Urinary bladder (tissue), 4 donors: Measurements from ENCODE around the gene ZNF304. TPM values are rescaled to one million over a fixed set of nuclear protein-coding genes. Genes with fewer than 3 reads are reported as not detected.
A peak's percentile ranks its signal among the peaks of the same experiment; 100 is the strongest.

Source experiments
- DNase-seq: peaks from one replicate; pipeline ENCODE4 v3.0.0-alpha.2; 2015; ENCODE audit errors: extremely low spot score
- H3K27ac ChIP-seq: one replicate; pipeline ENCODE4 v1.5.1; 2013; ENCODE audit warnings: low read depth, mild to moderate bottlenecking, moderate library complexity
- H3K36me3 ChIP-seq: one replicate; pipeline ENCODE4 v1.6.1; 2013; ENCODE audit warnings: mild to moderate bottlenecking, moderate library complexity; ENCODE audit not compliant: insufficient read depth
- H3K4me1 ChIP-seq: one replicate; pipeline ENCODE4 v1.6.1; 2013; ENCODE audit warnings: mild to moderate bottlenecking, moderate library complexity; ENCODE audit not compliant: insufficient read depth
- H3K4me3 ChIP-seq: one replicate; pipeline ENCODE4 v1.5.1; 2013; ENCODE audit warnings: low read depth, low read length
- WGBS: extraction: QIAGEN DNeasy Blood & Tissue Kit; methylation state at CpG from one replicate; pipeline ENCODE4 v1.1.7; 2013; 5-methylcytosine and 5-hydroxymethylcytosine counted together
- polyA plus RNA-seq: library from polyadenylated mRNA; stranded (reverse); fragments of 200-250 nt; gene quantifications from one replicate; pipeline ENCODE4 v1.2.3, GENCODE V29; 2013
- total RNA-seq: library from RNA; depleted of rRNA; stranded (reverse); fragments of >200 nt; gene quantifications from one replicate; pipeline ENCODE4 v1.2.3, GENCODE V29; 2014
- donor health status: healthy with polysubstance abuse.
- donor health status: healthy.

The ZNF304 gene
- total and polyA plus RNA-seq, 2 donors: 7.8 to 17.9 TPM

DNA sequence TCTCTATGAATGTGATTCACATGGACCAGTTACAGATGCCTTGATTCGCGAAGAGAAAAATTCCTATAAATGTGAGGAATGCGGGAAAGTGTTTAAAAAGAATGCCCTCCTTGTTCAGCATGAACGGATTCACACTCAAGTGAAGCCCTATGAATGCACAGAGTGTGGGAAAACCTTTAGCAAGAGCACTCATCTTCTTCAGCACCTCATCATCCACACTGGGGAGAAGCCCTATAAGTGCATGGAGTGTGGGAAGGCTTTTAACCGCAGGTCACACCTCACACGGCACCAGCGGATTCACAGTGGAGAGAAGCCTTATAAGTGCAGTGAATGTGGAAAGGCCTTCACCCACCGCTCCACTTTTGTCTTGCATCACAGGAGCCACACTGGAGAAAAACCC is 23.1 kb upstream of the ZNF304 start:
- no peak for DNase-seq
- Histone ChIP-seq H3K4me1 (no peaks in the 10 kb centered on the region), H3K4me3 (no peak overlapping the region), H3K36me3 (peaks cover 15% of the 10 kb centered on the region), H3K27ac (no peak overlapping the region)
- WGBS: 95% methylated on average over 8 of the region's 8 CpGs

DNA sequence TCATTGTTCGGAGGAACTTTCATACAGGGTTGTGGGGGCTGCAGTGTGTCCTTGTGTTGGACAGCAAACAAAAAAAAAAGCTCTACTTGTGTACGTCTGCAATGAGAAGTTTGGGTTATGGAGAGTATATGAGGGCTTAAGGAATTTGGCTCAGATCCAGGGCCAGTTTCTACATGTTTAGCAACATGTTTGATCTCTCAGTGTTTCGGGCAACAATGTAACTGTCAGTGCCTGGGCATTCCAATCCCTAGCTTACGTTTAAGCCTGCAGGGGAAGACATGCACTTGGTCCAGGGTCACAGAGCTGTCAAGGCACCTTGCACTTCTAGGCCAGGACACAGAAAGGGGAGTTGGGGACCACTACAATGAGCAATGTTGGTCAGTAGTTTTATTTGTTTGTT is 16.9 kb upstream of the ZNF304 start:
- Histone ChIP-seq H3K27ac (no peak overlapping the region), H3K4me1 (no peaks in the 10 kb centered on the region), H3K36me3 (no peaks in the 10 kb centered on the region), H3K4me3 (no peak overlapping the region)
- 54% methylated on average over 4 of the region's 4 CpGs for WGBS
- peak; percentile 47 for DNase-seq

DNA sequence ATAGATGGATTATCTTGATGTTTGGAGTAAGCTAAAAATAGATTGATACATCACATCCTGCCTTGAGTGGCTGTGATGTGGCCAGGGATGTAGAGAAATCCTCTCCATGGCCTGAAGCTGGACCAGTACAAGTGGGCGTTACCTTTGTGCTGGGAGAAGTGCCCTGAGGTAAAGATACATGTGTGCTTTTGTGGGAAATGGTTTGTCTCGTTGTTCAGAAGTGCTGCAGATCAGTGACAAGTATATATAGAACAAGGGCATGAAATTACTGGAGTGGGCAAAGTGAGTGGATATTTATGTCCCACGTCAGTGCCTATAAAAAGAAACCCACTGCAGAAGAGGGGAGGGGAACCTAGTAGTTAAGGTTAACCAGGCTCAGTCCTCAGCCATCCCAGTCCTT is 12.2 kb upstream of the ZNF304 start:
- Histone ChIP-seq H3K4me1 (no peaks in the 10 kb centered on the region), H3K36me3 (no peaks in the 10 kb centered on the region), H3K27ac (no peak overlapping the region), H3K4me3 (no peak overlapping the region)
- DNase-seq: no peak
- 29% methylated on average over 3 of the region's 3 CpGs for WGBS

DNA sequence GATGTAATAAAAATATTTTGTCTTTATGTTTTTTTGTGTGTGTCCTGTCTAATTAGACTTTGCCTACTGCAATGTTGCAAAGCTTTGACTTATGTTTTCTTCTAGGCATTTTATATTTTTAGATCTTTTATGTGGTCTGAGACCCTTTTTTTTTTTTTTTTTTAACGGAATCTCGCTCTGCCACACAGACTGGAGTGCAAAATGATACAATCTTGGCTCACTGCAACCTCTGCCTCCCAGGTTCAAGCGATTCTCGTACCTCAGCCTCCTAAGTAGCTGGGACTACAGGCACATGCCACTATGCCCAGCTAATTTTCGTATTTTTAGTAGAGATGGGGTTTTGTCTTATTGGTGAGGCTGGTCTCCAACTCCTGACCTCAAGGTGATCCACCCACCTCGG is 8.5 kb upstream of the ZNF304 start:
- H3K4me1 ChIP-seq: no peaks in the 10 kb centered on the region
- H3K4me3 ChIP-seq: no peak overlapping the region
- no peak for DNase-seq
- no peaks in the 10 kb centered on the region for H3K36me3 ChIP-seq
- WGBS: 64% methylated on average over 6 of the region's 6 CpGs
- no peak overlapping the region for H3K27ac ChIP-seq

DNA sequence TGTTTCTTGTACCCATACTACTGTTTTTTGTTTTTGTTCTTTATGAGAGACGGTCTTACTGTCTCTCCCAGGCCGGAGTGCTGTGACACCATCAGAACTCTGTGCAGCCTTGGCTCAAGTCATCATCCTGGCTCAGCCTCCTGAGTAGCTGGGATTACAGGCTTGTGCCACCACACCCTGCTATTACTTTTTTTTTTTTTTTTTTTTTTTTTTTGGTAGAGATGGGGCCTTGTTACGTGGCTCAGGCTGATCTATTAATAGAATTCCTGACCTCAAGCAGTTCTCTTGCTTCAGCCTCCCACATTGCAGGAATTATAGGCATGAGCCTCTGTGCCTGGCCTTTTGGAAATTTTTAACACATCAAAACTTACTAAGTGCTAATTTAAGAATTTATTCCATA is 2.9 kb upstream of the ZNF304 start:
- no peak overlapping the region for H3K27ac ChIP-seq
- WGBS: 53% methylated on average over 3 of the region's 3 CpGs
- no peak for DNase-seq

DNA sequence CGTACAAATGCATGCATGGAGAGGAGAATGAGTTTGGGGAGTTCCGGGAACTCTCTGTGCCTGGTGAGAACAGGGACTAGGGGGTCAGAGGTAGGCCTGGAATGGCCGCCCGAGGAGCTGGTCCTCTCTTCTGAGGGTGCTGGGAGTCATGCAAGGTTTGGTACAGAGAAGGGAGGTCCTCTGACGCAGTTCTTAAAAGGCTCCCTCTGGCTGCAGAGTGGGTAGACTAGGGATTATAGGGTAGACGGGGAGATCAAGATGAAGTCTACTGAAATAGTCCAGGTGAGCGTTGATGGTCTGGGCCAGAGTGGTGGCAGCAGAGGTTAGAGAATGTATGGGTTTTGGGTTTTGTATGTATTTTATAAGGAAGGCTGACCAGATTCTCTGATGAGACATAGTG is 796 bp downstream of the ZNF304 start:
- Histone ChIP-seq H3K27ac (no peak overlapping the region), H3K36me3 (peaks cover 5% of the 10 kb centered on the region), H3K4me1 (no peaks in the 10 kb centered on the region), H3K4me3 (peak overlapping the region; percentile 89)
- DNase-seq: no peak
- 19% methylated on average over 7 of the region's 7 CpGs for WGBS

More for the DNA sequence above, 2.9 kb upstream of the ZNF304 start:
- H3K4me3 ChIP-seq: no peak overlapping the region
- no peaks in the 10 kb centered on the region for H3K36me3 ChIP-seq
- no peaks in the 10 kb centered on the region for H3K4me1 ChIP-seq

DNA sequence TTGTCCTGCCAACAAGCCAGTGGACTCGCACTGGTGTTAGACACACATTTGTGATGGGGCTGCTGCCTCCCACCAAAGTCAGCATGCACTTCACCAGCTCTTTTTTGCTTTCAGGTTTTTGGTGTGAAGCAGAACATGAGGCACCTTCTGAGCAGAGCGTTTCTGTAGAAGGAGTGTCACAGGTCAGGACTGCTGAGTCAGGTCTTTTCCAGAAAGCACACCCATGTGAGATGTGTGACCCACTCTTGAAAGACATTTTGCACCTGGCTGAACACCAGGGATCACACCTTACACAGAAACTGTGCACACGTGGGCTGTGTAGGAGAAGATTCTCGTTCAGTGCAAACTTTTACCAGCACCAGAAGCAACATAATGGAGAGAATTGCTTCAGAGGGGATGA is 4.8 kb downstream of the ZNF304 start:
- DNase-seq: no peak
- WGBS: 77% methylated on average over 4 of the region's 4 CpGs
- H3K27ac ChIP-seq: no peak overlapping the region
- no peaks in the 10 kb centered on the region for H3K4me1 ChIP-seq
- H3K4me3 ChIP-seq: no peak overlapping the region
- H3K36me3 ChIP-seq: peaks cover 7% of the 10 kb centered on the region

DNA sequence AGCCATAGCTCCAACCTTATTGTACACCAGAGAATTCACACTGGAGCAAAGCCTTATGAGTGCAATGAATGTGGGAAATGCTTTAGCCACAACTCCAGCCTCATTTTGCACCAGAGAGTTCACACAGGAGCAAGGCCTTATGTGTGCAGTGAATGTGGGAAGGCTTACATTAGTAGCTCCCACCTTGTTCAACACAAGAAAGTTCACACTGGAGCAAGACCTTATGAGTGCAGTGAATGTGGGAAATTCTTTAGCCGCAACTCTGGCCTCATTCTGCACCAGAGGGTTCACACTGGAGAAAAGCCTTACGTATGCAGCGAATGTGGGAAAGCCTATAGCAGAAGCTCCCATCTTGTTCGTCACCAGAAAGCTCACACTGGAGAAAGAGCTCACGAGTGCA is 6.3 kb downstream of the ZNF304 start:
- Histone ChIP-seq H3K4me1 (no peaks in the 10 kb centered on the region), H3K36me3 (peaks cover 7% of the 10 kb centered on the region), H3K4me3 (no peak overlapping the region), H3K27ac (no peak overlapping the region)
- WGBS: 98% methylated on average over 5 of the region's 5 CpGs
- no peak for DNase-seq

DNA sequence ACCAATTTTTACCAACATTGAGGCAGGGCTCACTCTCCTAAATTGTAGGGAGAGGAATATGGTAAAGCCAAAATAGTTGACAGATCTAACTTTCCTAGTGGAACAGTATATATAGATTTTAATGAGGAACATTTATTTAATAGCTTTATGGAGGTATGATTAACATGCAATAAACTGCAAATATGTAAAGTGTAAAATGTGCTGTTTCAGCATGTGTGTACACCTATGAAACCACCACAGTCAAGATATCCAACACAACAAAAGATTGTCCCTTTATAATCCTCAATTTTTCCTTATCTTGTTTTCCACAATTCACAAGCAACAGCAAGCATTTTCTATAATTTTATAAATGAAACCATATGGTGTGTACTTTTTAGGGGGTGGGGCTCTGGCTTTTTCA is 8.2 kb downstream of the ZNF304 start:
- Histone ChIP-seq H3K27ac (no peak overlapping the region), H3K36me3 (peaks cover 7% of the 10 kb centered on the region), H3K4me3 (no peak overlapping the region), H3K4me1 (no peaks in the 10 kb centered on the region)
- DNase-seq: no peak

DNA sequence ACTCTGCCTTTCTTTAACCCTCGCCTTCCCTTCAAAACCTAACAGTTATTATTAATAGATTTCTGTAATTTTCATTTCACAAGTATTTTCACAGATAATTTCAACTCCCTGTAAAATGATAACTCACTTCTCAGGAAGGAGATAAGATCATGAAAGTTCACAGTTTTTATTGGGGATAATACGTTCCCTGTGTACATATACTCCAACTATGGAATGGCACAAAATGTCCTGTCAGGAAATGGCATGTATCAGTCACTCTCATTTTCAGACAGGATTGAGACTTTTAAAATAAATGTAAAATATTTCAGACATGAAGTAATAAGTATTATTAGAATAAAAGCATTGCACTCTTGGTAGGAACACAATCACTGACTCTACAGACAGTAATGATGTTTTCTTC is 11.3 kb downstream of the ZNF304 start:
- Histone ChIP-seq H3K27ac (no peak overlapping the region), H3K4me3 (peak overlapping the region; percentile 4), H3K36me3 (no peaks in the 10 kb centered on the region), H3K4me1 (no peaks in the 10 kb centered on the region)
- 58% methylated on average over 2 of the region's 2 CpGs for WGBS
- no peak for DNase-seq

DNA sequence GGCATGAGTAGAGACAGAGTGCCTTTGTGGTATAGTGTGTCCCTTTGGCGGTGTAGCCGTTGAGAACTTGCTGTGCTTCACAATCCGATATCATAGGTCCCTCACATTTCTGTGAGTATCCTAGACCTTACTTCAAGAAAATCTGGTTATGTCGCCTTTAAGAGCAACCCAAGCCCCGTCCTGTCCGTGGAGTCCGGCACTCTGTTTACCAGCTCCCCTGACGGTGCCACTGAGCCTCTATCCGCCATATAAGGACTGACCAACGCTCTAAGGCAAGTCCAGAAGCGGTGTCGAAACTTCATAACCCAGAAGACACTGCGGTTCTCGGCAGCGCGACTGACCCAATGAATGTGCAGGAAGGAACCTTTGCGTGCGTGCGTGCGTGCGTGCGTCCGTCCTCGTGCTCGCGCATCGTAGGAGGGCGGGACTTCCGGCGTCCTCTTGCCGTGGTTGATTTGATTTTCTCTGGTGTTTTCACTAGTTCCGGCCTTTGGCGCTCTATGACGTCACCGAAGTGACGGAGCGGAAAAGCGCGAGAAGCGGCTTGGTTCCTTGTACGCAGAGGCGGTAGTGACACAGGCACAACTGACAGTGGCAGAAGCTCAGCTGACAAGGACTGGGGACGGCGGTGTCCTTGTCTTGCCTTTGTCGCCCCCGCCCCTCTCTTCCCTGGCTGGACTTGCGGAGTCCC is 12.1 kb downstream of the ZNF304 start, which contains the start of the genes TRAPPC2B and ZNF547:
Gene TRAPPC2B, plus strand, starts transcription at position 555 of the 691 bp plus-strand sequence. CDS start 1,283 bp downstream, outside the sequence.
Gene ZNF547, plus strand, starts transcription at position 555 of the 691 bp plus-strand sequence. CDS start 5,005 bp downstream, outside the sequence.
- H3K4me1 ChIP-seq: no peaks in the 10 kb centered on the region
- H3K27ac ChIP-seq: peak within 1 kb of the TSS; percentile 91
- peaks cover under 1% of the 10 kb centered on the region for H3K36me3 ChIP-seq
- H3K4me3 ChIP-seq: peak within 1 kb of the TSS; percentile 63
- DNase-seq: peak; percentile 99
- WGBS: under 1% methylated on average over 47 of the region's 47 CpGs

DNA sequence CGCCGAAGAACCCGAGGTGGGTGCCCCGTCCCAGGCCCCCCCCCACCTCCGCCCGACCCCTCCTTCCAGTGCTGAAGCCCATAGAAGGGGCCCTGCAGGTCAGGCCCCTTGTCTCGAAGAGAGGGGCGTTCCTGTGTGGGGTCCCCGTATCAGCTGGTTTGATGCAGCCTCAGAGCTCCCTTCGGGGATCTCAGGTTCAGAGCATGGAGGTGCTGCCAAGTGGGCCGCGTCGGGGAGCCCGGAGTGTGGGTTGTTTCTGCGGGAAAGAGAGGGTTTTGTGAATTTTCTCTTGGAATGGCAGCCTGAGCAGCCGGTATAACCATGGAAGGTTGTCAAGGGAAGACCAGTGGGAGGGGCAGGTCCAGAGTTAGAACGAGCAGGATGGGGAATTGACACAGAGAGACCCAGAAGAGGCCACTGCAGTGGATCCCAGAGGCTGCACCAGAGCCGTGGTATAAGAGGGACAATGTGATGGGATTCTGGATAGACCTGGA is 12.7 kb downstream of the ZNF304 start:
- WGBS: 1% methylated on average over 18 of the region's 18 CpGs
- H3K4me1 ChIP-seq: no peaks in the 10 kb centered on the region
- DNase-seq: no peak

DNA sequence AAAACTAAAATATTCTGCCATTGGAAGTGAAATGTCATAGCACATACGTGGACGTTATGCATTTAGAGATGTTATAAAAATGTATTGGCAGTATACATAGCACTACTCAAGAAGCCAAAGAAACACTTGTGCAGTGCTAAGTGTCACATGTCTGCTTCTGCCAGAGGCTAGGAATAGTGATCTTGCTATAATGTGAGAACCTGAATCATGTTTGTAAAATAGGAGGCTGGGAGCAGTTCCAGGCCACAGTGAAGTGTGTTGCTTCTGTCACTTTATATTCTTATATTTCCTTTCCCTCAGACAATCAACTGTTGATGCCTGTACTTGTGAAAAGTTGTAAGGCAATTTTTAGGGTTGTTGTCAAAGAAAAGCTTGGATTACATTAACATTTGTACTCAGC is 15.7 kb downstream of the ZNF304 start:
- no peak for DNase-seq
- Histone ChIP-seq H3K4me1 (no peaks in the 10 kb centered on the region), H3K27ac (no peak overlapping the region), H3K36me3 (peaks cover 2% of the 10 kb centered on the region), H3K4me3 (no peak overlapping the region)
- 90% methylated on average over 2 of the region's 2 CpGs for WGBS

More for the DNA sequence above, 12.7 kb downstream of the ZNF304 start:
- Histone ChIP-seq H3K36me3 (peaks cover 2% of the 10 kb centered on the region), H3K4me3 (peak overlapping the region; percentile 63), H3K27ac (peak overlapping the region; percentile 91)

DNA sequence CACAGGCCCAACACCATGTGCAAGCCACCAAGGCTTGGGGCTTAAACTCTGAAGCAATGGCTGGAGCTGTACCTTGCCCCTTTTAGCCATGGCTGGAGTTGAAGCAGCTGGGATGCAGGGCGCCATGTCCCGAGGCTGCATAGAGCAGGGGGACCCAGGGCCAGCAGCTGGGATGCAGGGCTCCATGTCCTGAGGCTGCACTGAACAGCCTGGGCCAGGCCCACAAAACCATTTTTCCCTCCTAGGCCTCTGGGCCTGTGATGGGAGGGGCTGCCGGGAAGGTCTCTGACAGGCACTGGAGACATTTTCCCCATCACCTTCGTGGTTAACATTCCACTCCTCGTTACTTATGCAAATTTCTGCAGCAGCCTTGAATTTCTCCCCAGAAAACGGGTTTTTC is 23.1 kb downstream of the ZNF304 start:
- Histone ChIP-seq H3K4me3 (no peak overlapping the region), H3K27ac (no peak overlapping the region), H3K4me1 (no peaks in the 10 kb centered on the region), H3K36me3 (peaks cover 5% of the 10 kb centered on the region)
- 97% methylated on average over 6 of the region's 6 CpGs for WGBS
- DNase-seq: no peak
